ENCODE measurements around the gene PLD1. TPM values are rescaled to one million over a fixed set of nuclear protein-coding genes. Genes with fewer than 3 reads are reported as not detected.

Gene PLD1
- total and polyA plus RNA-seq, 5 donors from 2014 or later, result 1.2 to 8.8 (median 3.6) TPM; not detected in 1

- no peaks in the 10 kb centered on the region for H3K36me3 Mint-ChIP-seq
- H3K4me1 ChIP-seq (ENCODE audit: control insufficient read depth, insufficient read depth, low read length, poor library complexity, severe bottlenecking), result no peaks in the 10 kb centered on the region
- H3K9me3 ChIP-seq (ENCODE audit: control insufficient read depth in 2 of 2, low read length in 2 of 2), result no peaks in the 10 kb centered on the region
- DNase-seq (no peak), ATAC-seq (ENCODE audit: low read depth in 2 of 2) (no peak)
- no peak overlapping the region for H3K27ac Mint-ChIP-seq
- peaks cover 13% of the 10 kb centered on the region for H3K27me3 ChIP-seq (ENCODE audit: control insufficient read depth, insufficient read depth, low read length)
- H3K4me3 Mint-ChIP-seq, result no peak overlapping the region
- H3K27me3 Mint-ChIP-seq, result peaks cover 17% of the 10 kb centered on the region
- H3K4me1 Mint-ChIP-seq, result no peaks in the 10 kb centered on the region
- peaks cover 0 to 2% (median 0%) of the 10 kb centered on the region in 7 donors for H3K9me3 Mint-ChIP-seq
- no peak overlapping the region for H3K4me3 ChIP-seq (ENCODE audit: low read depth, low read length)
- no peak overlapping the region for H3K27ac ChIP-seq (ENCODE audit: insufficient read depth, low read length, poor library complexity, severe bottlenecking)
- no peaks in the 10 kb centered on the region for H3K36me3 ChIP-seq (ENCODE audit: control insufficient read depth, insufficient read depth, low read length)
Measured at GRCh38 chr3:171760477-171760876, 49.8 kb downstream of the PLD1 start.

GRCh38 chr3:171758109-171758508 is 52.2 kb downstream of the PLD1 start:
- no peaks in the 10 kb centered on the region for H3K4me1 ChIP-seq (ENCODE audit: control insufficient read depth, insufficient read depth, low read length, poor library complexity, severe bottlenecking)
- Mint-ChIP-seq H3K27me3 (peaks cover 17% of the 10 kb centered on the region), H3K27ac (no peak overlapping the region), H3K36me3 (no peaks in the 10 kb centered on the region), H3K4me3 (no peak overlapping the region), H3K9me3 (peaks cover 0 to 2% (median 0%) of the 10 kb centered on the region in 7 donors), H3K4me1 (no peaks in the 10 kb centered on the region)
- peaks cover 13% of the 10 kb centered on the region for H3K27me3 ChIP-seq (ENCODE audit: control insufficient read depth, insufficient read depth, low read length)
- H3K36me3 ChIP-seq (ENCODE audit: control insufficient read depth, insufficient read depth, low read length), result no peaks in the 10 kb centered on the region
- DNase-seq (no peak), ATAC-seq (ENCODE audit: low read depth in 2 of 2) (no peak)
- no peaks in the 10 kb centered on the region for H3K9me3 ChIP-seq (ENCODE audit: control insufficient read depth in 2 of 2, low read length in 2 of 2)
- no peak overlapping the region for H3K4me3 ChIP-seq (ENCODE audit: low read depth, low read length)
- no peak overlapping the region for H3K27ac ChIP-seq (ENCODE audit: insufficient read depth, low read length, poor library complexity, severe bottlenecking)

- no peaks in the 10 kb centered on the region for H3K36me3 ChIP-seq (ENCODE audit: control insufficient read depth, insufficient read depth, low read length)
- H3K9me3 Mint-ChIP-seq, result peaks cover 0 to under 1% (median 0%) of the 10 kb centered on the region in 7 donors
- no peak overlapping the region for H3K27ac Mint-ChIP-seq
- H3K9me3 ChIP-seq (ENCODE audit: control insufficient read depth in 2 of 2, low read length in 2 of 2), result no peaks in the 10 kb centered on the region
- H3K4me1 ChIP-seq (ENCODE audit: control insufficient read depth, insufficient read depth, low read length, poor library complexity, severe bottlenecking), result no peaks in the 10 kb centered on the region
- ATAC-seq (ENCODE audit: low read depth in 2 of 2), result no peak
- no peaks in the 10 kb centered on the region for H3K36me3 Mint-ChIP-seq
- peaks cover 17% of the 10 kb centered on the region for H3K27me3 Mint-ChIP-seq
- DNase-seq, result no peak
- H3K27me3 ChIP-seq (ENCODE audit: control insufficient read depth, insufficient read depth, low read length), result peaks cover 13% of the 10 kb centered on the region
- no peak overlapping the region for H3K27ac ChIP-seq (ENCODE audit: insufficient read depth, low read length, poor library complexity, severe bottlenecking)
- H3K4me3 Mint-ChIP-seq, result no peak overlapping the region
- H3K4me1 Mint-ChIP-seq, result no peaks in the 10 kb centered on the region
- no peak overlapping the region for H3K4me3 ChIP-seq (ENCODE audit: low read depth, low read length)
Measured at GRCh38 chr3:171757361-171758034, 52.8 kb downstream of the PLD1 start.

GRCh38 chr3:171755656-171756055 is 54.6 kb downstream of the PLD1 start:
- ATAC-seq (ENCODE audit: low read depth in 2 of 2) (no peak), DNase-seq (no peak)
- Mint-ChIP-seq H3K27me3 (peaks cover 11% of the 10 kb centered on the region), H3K36me3 (no peaks in the 10 kb centered on the region), H3K27ac (no peak overlapping the region), H3K4me1 (no peaks in the 10 kb centered on the region), H3K4me3 (no peak overlapping the region), H3K9me3 (no peaks in the 10 kb centered on the region)
- H3K4me1 ChIP-seq (ENCODE audit: control insufficient read depth, insufficient read depth, low read length, poor library complexity, severe bottlenecking), result no peaks in the 10 kb centered on the region
- no peak overlapping the region for H3K4me3 ChIP-seq (ENCODE audit: low read depth, low read length)
- peaks cover 9% of the 10 kb centered on the region for H3K27me3 ChIP-seq (ENCODE audit: control insufficient read depth, insufficient read depth, low read length)
- no peak overlapping the region for H3K27ac ChIP-seq (ENCODE audit: insufficient read depth, low read length, poor library complexity, severe bottlenecking)
- no peaks in the 10 kb centered on the region for H3K36me3 ChIP-seq (ENCODE audit: control insufficient read depth, insufficient read depth, low read length)
- no peaks in the 10 kb centered on the region for H3K9me3 ChIP-seq (ENCODE audit: control insufficient read depth in 2 of 2, low read length in 2 of 2)

- Histone ChIP-seq H3K4me3 (ENCODE audit: low read depth, low read length) (no peak overlapping the region), H3K4me1 (ENCODE audit: control insufficient read depth, insufficient read depth, low read length, poor library complexity, severe bottlenecking) (no peaks in the 10 kb centered on the region), H3K9me3 (ENCODE audit: control insufficient read depth in 2 of 2, low read length in 2 of 2) (no peaks in the 10 kb centered on the region), H3K27ac (ENCODE audit: insufficient read depth, low read length, poor library complexity, severe bottlenecking) (no peak overlapping the region), H3K27me3 (ENCODE audit: control insufficient read depth, insufficient read depth, low read length) (peaks cover 9% of the 10 kb centered on the region), H3K36me3 (ENCODE audit: control insufficient read depth, insufficient read depth, low read length) (no peaks in the 10 kb centered on the region)
- Mint-ChIP-seq H3K27ac (no peak overlapping the region), H3K36me3 (no peaks in the 10 kb centered on the region), H3K4me3 (no peak overlapping the region), H3K9me3 (no peaks in the 10 kb centered on the region), H3K4me1 (no peaks in the 10 kb centered on the region), H3K27me3 (peaks cover 6% of the 10 kb centered on the region)
- ATAC-seq (ENCODE audit: low read depth in 2 of 2) (no peak), DNase-seq (no peak)
Measured at GRCh38 chr3:171755015-171755589, 55.2 kb downstream of the PLD1 start.

- no peak for ATAC-seq (ENCODE audit: low read depth in 2 of 2)
- peaks cover 16% of the 10 kb centered on the region for H3K27me3 ChIP-seq (ENCODE audit: control insufficient read depth, insufficient read depth, low read length)
- no peak overlapping the region for H3K27ac Mint-ChIP-seq
- no peak overlapping the region for H3K4me3 ChIP-seq (ENCODE audit: low read depth, low read length)
- H3K4me1 ChIP-seq (ENCODE audit: control insufficient read depth, insufficient read depth, low read length, poor library complexity, severe bottlenecking), result no peaks in the 10 kb centered on the region
- H3K4me3 Mint-ChIP-seq, result no peak overlapping the region
- no peaks in the 10 kb centered on the region for H3K9me3 Mint-ChIP-seq
- no peaks in the 10 kb centered on the region for H3K36me3 ChIP-seq (ENCODE audit: control insufficient read depth, insufficient read depth, low read length)
- H3K9me3 ChIP-seq (ENCODE audit: control insufficient read depth in 2 of 2, low read length in 2 of 2), result no peaks in the 10 kb centered on the region
- no peaks in the 10 kb centered on the region for H3K36me3 Mint-ChIP-seq
- no peaks in the 10 kb centered on the region for H3K4me1 Mint-ChIP-seq
- DNase-seq, result no peak
- H3K27ac ChIP-seq (ENCODE audit: insufficient read depth, low read length, poor library complexity, severe bottlenecking), result no peak overlapping the region
- H3K27me3 Mint-ChIP-seq, result peaks cover 12% of the 10 kb centered on the region
Measured at GRCh38 chr3:171753665-171754408, 56.4 kb downstream of the PLD1 start.

- Histone ChIP-seq H3K27me3 (ENCODE audit: control insufficient read depth, insufficient read depth, low read length) (peaks cover 16% of the 10 kb centered on the region), H3K4me3 (ENCODE audit: low read depth, low read length) (no peak overlapping the region), H3K9me3 (ENCODE audit: control insufficient read depth in 2 of 2, low read length in 2 of 2) (no peaks in the 10 kb centered on the region), H3K36me3 (ENCODE audit: control insufficient read depth, insufficient read depth, low read length) (no peaks in the 10 kb centered on the region), H3K27ac (ENCODE audit: insufficient read depth, low read length, poor library complexity, severe bottlenecking) (no peak overlapping the region), H3K4me1 (ENCODE audit: control insufficient read depth, insufficient read depth, low read length, poor library complexity, severe bottlenecking) (no peaks in the 10 kb centered on the region)
- Mint-ChIP-seq H3K36me3 (no peaks in the 10 kb centered on the region), H3K27me3 (peaks cover 15% of the 10 kb centered on the region), H3K4me3 (no peak overlapping the region), H3K9me3 (no peaks in the 10 kb centered on the region), H3K27ac (no peak overlapping the region), H3K4me1 (no peaks in the 10 kb centered on the region)
- ATAC-seq (ENCODE audit: low read depth in 2 of 2) (no peak), DNase-seq (no peak)
Measured at GRCh38 chr3:171753025-171753472, 57.2 kb downstream of the PLD1 start.
